Cortex of kidney (tissue), 1 donor: ENCODE measurements around the gene PGAP1.
A peak's percentile ranks its signal among the peaks of the same experiment; 100 is the strongest.

Experiments used
- DNase-seq: peaks from one replicate; lab custom pipeline; 2025; lab: John Stamatoyannopoulos, UW

Gene PGAP1

DNA sequence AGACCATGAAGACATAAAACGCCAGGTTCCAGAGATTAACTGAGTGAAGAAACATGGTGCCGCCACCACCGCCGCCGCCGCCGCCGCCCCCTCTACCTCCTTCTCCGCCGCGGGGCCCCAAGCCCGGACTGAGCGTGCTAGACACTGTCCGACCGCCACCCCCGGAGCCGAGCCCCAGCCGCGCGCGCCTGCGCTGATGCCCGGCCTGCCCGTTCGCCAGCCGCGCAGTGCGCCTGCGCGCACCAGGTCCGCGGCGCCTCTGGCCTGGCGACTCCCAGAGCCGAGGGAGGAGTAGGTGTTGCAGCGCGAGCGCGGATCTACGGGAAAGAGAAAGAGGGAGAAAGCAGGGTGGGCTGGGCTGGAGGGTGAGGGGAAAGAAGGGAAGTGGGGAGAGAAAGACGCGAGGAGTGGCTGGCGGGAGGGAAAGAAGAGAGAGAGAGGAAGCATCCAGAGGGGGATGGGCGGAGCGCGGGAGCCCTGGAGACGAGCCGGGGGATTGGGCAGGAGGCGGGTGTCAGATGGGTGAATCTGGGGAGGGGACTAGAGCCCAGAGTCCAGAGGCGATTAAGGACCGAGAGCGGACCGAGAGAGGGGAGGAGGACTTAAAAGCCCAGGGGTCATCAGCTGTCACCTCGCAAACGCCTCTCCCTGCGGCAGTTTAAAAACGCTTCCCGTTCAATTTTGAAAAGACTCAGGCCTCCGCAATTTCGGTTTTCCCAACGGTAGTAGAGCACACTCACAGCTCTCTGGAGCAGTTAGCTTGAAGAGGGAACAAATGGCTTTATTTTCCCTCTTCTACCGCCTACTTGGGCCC lies at the start of gene PGAP1:
PGAP1 (minus strand) TSS at position 146 of the 814 bp plus-strand sequence; CDS start at position 55, 91 bp downstream.
- DNase-seq, result peak; percentile 72

DNA sequence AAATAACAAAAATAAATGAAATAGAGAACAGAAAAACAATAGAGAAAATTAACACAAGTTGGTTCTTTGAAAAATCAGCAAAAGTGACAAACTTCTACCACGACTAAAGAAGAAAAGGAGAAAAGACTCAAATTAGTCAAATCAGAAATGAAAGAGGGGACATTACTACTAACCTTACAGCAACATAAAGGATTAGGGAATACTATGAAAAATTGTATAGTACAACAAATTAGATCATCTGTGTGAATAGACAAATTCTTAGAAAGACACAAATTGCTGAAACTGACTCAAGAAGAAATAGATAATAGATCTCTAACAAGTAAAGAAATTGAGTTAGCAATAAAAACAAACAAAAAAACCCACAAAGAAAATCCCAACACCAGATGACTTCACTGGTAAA lies 48.5 kb upstream of the PGAP1 start:
- DNase-seq, result no peak

GRCh38 chr2:196971574-196972279 lies 45.2 kb upstream of the PGAP1 start:
- no peak for DNase-seq

- no peak for DNase-seq
Observed at GRCh38 chr2:196970099-196970498, 43.6 kb upstream of the PGAP1 start.

DNA sequence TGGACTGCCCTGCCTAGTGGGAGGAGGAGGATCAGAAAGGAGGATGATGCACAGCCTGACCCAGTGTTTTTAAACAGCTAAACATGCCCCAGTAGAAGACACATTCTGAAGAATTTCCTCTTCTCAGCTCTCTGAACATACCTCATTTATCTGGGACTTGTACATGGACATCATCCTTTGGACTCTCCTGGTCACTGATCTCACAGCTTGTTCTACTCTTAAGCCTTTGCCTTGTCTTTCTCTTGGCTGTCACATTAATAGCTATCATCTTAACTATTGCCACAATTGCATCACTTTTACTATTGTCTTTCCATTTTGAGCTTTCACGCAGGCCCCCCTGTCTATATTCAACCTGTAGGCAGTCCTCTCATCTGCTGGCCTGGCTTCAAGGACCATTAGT lies 42.0 kb upstream of the PGAP1 start:
- DNase-seq, result no peak

GRCh38 chr2:196967775-196968174 lies 41.3 kb upstream of the PGAP1 start:
- no peak for DNase-seq

- DNase-seq, result no peak
Observed at GRCh38 chr2:196967116-196967515, 40.6 kb upstream of the PGAP1 start.

DNA sequence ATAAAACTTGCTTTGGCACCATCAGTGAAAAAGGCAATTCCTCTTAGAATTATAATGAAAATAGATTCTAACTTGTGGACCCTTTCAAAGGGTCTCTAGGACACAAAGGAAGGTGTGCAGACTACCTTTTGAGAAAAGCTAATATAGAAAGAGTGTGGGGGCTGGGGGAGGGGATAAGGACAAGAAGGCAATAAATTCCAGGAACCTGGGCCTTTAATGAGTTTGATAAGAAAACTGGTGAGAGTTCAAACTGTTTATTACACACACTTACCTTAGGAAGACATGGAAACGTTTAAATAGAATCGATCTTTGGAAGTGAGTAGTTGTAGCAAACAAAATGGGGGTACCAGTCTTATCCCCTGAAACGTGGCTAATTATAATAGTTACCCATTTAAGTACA lies 39.6 kb upstream of the PGAP1 start:
- DNase-seq, result no peak

DNA sequence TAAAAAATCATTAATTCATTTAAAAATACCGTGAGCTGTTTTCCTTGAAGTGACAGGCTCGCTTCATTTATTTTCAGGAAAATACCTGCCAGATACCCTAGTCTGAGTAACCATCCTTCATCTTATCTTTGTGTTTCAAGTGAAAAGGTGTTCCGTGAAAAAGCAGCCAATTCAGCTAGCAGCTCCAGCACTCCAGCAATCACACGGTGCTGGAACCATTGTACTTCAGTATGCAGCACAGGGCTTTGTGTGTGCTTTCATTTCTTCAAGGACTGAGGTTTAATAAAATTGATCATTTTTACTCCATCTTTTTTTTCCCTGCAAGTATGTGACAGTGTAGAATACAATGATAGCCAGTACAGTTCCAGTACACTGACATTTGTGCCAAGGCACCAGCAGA lies 39.1 kb upstream of the PGAP1 start:
- no peak for DNase-seq

GRCh38 chr2:196963961-196964360 lies 37.5 kb upstream of the PGAP1 start:
- DNase-seq, result no peak

DNA sequence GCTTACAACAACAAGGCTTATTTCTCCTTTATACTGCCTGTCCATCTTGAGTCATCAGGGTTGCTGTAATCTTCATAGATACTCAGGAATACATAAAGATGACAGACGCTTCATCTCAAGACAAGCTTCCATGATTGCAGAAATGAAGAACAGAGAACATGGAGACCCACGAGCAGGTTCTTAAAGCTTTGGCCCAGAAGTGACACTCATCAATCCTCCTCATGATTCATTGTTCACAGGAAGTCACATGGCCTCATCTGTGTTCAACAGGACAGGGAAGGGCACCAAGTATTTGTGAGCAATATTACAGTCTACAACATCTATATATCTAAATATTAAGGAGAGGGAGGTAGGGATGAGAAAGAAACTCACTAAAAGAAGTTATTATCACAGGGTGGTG lies 36.5 kb upstream of the PGAP1 start:
- no peak for DNase-seq

GRCh38 chr2:196962325-196962724 lies 35.8 kb upstream of the PGAP1 start:
- DNase-seq, result no peak

DNA sequence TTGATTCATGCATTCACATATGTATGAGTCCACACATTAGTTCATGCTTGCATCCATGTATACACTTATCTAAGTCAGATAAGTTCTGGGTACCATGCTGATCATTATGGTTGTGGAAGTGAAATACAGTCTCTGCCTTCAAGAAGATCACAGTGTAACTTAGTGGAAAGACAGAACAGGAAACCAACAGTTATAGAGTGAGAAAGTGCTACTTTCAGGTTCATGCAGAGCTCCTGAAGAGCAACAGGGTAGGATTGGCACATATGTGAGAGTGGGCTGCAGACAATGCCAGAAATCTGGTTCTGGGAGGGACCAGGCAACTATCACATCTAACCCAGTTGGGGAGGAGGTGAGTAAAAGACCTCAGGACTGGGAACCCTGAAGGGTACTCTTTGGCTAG lies 35.4 kb upstream of the PGAP1 start:
- DNase-seq, result no peak

GRCh38 chr2:196959734-196960338 lies 33.3 kb upstream of the PGAP1 start:
- DNase-seq, result no peak

GRCh38 chr2:196959281-196959680 lies 32.8 kb upstream of the PGAP1 start:
- no peak for DNase-seq

- no peak for DNase-seq
Observed at GRCh38 chr2:196957881-196958525, 31.5 kb upstream of the PGAP1 start.

DNA sequence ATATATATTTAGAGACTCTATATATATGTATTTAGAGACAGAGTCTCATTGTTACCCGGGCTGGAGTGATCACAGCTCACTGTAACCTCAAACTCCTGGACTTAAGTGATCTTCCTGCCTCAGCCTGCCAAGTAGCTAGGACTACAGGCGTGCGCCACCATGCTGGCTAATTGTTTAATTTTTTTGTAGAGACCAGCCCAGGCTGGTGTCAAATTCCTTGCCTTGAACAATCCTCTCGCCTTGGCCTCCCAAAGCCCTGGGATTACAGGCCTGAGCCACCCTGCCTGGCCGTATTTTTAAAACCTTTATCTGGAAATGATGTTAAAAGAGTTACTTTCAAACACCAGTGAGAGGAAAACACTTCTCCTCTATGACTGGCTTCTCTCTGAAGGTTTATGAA lies 30.9 kb upstream of the PGAP1 start:
- DNase-seq, result no peak

DNA sequence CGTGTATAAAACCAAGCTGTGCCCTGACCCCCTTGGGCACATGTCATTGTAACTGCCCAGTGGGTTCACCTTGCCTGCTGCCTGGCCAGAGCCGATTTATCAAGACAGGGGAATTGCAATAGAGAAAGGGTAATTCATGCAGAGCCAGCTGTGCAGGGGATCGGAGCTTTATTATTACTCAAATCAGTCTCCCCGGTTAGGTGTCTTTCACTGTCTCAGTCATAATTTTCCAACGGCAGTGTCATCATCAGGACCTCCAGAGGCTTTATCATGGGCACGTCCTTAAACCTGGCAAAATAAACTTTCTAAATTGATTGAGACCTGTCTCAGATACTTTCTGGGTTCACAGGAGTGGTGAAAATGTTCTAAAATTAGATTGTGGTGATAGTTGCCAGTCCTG lies 29.6 kb upstream of the PGAP1 start:
- DNase-seq, result no peak

- DNase-seq, result no peak
Observed at GRCh38 chr2:196955036-196955435, 28.5 kb upstream of the PGAP1 start.

GRCh38 chr2:196954001-196954400 lies 27.5 kb upstream of the PGAP1 start:
- DNase-seq, result no peak

- no peak for DNase-seq
Observed at GRCh38 chr2:196952936-196953335, 26.4 kb upstream of the PGAP1 start.

GRCh38 chr2:196951973-196952372 lies 25.5 kb upstream of the PGAP1 start:
- no peak for DNase-seq

DNA sequence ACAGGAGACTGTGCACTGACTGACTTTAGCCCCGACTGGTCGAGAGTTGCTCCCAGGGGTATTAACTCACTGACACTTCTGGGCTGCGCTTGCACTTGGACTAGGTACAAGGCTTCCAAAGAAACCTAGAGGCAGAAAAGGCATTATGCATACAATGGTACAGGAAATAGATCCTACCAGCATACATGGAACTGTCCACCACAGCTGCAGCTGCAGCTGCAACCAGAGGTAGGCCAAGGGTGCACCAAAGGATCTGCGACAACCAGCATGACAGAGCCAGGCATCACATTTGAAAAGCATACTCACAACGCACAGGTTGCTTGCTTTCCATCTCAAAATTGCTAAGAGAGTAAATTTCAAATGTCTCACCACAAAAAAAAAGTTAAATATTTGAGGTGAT lies 22.6 kb upstream of the PGAP1 start:
- DNase-seq, result no peak
